ENCODE measurements around the gene GMDS. TPM values are rescaled to one million over a fixed set of nuclear protein-coding genes. Genes with fewer than 3 reads are reported as not detected.

GMDS gene
- total RNA-seq, 2 experiments from 2014 or later = 33.2 to 33.5 TPM

DNA sequence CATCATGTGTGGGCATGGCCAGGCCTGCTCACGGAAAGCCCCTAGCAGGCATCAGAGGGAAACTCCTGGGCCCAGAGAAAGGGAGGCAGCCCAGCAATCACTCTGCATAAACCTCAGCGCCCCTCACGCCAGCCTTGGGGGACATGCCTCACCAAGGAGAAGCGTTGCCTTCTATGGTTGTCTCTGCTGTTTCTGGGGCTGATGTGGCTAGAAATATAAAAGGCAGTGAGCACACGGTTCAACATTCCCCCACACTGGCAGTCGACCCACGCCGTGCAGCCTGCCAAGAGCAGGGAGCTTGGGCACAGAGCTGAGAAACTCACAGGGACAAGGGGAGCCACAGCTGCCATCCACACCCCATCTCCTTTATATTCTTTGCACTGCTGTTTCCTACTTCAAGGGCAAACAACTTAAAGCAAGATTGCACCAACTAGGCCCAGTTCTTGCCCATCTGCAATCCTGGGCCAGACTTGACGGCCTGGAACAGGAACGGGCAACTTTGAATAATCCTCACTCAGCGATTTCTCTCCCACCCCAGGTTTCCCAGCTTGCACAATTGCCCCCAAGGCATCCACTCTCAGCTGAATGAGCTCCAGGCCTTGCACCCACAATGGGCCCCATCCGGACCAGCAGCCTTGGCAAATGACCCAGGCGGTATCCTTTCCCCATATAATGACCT lies 671.2 kb downstream of the GMDS start:
- DNase-seq (no peak), ATAC-seq (no peak)
- Mint-ChIP-seq H3K36me3 (ENCODE audit: low read depth) (no peaks in the 10 kb centered on the region), H3K4me3 (no peak overlapping the region), H3K27me3 (peaks cover 2% of the 10 kb centered on the region), H3K9me3 (ENCODE audit: low read depth) (peaks cover 10% of the 10 kb centered on the region), H3K4me1 (no peaks in the 10 kb centered on the region), H3K27ac (no peak overlapping the region)
- intact Hi-C loops (cut with DNase I, micrococcal nuclease) = no loop called here
- ChIA-PET POLR2A (no interaction called here), CTCF (interaction anchor here (0.8 kb wide), 2 partner anchors 18 to 114 kb away, joined by 3 to 5 read pairs; no protein-coding TSS in a partner anchor)
